ENCODE results near the gene GDPD1. TPM values are rescaled to one million over a fixed set of nuclear protein-coding genes. Genes with fewer than 3 reads are reported as not detected.

The GDPD1 gene
- total and polyA plus RNA-seq, 2 donors (not counting 3 experiments of a cell fraction or from before 2014, with no cell fraction given): 2.5 to 4.9 TPM

- no TSS peak for BruUV-seq (replicated peaks)
- no peaks in the 10 kb centered on the region for H4K20me1 ChIP-seq (replicated peaks; ENCODE audit: control insufficient read depth, extremely low read depth, insufficient read depth, low read length)
- CTCF ChIA-PET: interaction anchor here (0.9 to 3.3 kb wide), 6 partner anchors 10 to 244 kb away, joined by 4 to 11 read pairs (median 6); no protein-coding TSS in a partner anchor
- POLR2A ChIA-PET: no interaction called here
- dilution Hi-C loops (cut with MboI; ENCODE audit: extremely low pct_ligation_motif_present, low sequenced_read_pairs) (no loop called here), intact Hi-C loops (cut with micrococcal nuclease) (loop anchor here (10.0 kb wide), 2 partner anchors 429 to 719 kb away; no protein-coding TSS in a partner anchor)
- no peaks in the 10 kb centered on the region for H3K79me2 ChIP-seq (ENCODE audit: control insufficient read depth, insufficient read depth, low read length)
- TF ChIP-seq EZH2 (IDR thresholded peaks at IDR 0.05; ENCODE audit: borderline replicate concordance, low read depth, low read length, severe bottlenecking): no peak
- no peak for TF ChIP-seq POLR2AphosphoS5 (IDR thresholded peaks at IDR 0.05; ENCODE audit: insufficient read depth, low read depth, low read length)
- TF ChIP-seq POLR2A (IDR thresholded peaks at IDR 0.05; ENCODE audit: low read depth, low read length): no peak
- TF ChIP-seq, protein P1, sequence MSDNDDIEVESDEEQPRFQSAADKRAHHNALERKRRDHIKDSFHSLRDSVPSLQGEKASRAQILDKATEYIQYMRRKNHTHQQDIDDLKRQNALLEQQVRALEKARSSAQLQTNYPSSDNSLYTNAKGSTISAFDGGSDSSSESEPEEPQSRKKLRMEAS (IDR thresholded peaks at IDR 0.05; ENCODE audit: insufficient read depth, insufficient read length): no peak
- TF ChIP-seq FOS (IDR thresholded peaks at IDR 0.05; ENCODE audit: borderline replicate concordance, insufficient read depth, low read length): no peak
- TF ChIP-seq, protein P2, sequence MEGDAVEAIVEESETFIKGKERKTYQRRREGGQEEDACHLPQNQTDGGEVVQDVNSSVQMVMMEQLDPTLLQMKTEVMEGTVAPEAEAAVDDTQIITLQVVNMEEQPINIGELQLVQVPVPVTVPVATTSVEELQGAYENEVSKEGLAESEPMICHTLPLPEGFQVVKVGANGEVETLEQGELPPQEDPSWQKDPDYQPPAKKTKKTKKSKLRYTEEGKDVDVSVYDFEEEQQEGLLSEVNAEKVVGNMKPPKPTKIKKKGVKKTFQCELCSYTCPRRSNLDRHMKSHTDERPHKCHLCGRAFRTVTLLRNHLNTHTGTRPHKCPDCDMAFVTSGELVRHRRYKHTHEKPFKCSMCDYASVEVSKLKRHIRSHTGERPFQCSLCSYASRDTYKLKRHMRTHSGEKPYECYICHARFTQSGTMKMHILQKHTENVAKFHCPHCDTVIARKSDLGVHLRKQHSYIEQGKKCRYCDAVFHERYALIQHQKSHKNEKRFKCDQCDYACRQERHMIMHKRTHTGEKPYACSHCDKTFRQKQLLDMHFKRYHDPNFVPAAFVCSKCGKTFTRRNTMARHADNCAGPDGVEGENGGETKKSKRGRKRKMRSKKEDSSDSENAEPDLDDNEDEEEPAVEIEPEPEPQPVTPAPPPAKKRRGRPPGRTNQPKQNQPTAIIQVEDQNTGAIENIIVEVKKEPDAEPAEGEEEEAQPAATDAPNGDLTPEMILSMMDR (IDR thresholded peaks at IDR 0.05; ENCODE audit: extremely low read depth in 1 of 2, insufficient read depth in 1 of 2, low read depth in 1 of 2, low read length in 2 of 2): no peak
- no peak for TF ChIP-seq JUN (IDR thresholded peaks at IDR 0.05; ENCODE audit: borderline replicate concordance, insufficient read depth, insufficient read length, low read depth)
- no peak for TF ChIP-seq MYC (IDR thresholded peaks at IDR 0.05; ENCODE audit: low read depth, low read length)
- TF ChIP-seq GATA2 (IDR thresholded peaks at IDR 0.05; ENCODE audit: insufficient read depth, insufficient read length, low read depth, low read length): no peak
- no peaks in the 10 kb centered on the region for H3K27me3 ChIP-seq (ENCODE audit: control insufficient read depth in 2 of 2, insufficient read depth in 2 of 2, low read length in 2 of 2)
- no peak overlapping the region for H3K27ac ChIP-seq (ENCODE audit: insufficient read depth, low read depth, low read length)
- DNase-seq (ENCODE audit: low read depth, low spot score) (no peak), FAIRE-seq (no peak)
- no peak overlapping the region for H3K4me2 ChIP-seq (ENCODE audit: insufficient read depth, low read length)
- H3K9me3 ChIP-seq (replicated peaks; ENCODE audit: control insufficient read depth, insufficient read depth, low read length): no peaks in the 10 kb centered on the region
- H3K36me3 ChIP-seq (ENCODE audit: control insufficient read depth in 2 of 2, extremely low read depth in 1 of 2, insufficient read depth in 2 of 2, low read length in 2 of 2): no peaks in the 10 kb centered on the region
- no peak overlapping the region for H3K4me3 ChIP-seq (replicated peaks in 1 of 3; ENCODE audit: insufficient read depth in 1 of 3, low read depth in 1 of 3, low read length in 3 of 3)
- no peaks in the 10 kb centered on the region for H3K4me1 ChIP-seq (ENCODE audit: control insufficient read depth, extremely low read depth, insufficient read depth, low read length)
- no peak overlapping the region for H3K9ac ChIP-seq (replicated peaks; ENCODE audit: extremely low read depth, insufficient read depth, low read length)
- H3K9me1 ChIP-seq (replicated peaks; ENCODE audit: control insufficient read depth, extremely low read depth, insufficient read depth, low read length): no peaks in the 10 kb centered on the region
- no peak overlapping the region for H2AFZ ChIP-seq (ENCODE audit: low read depth, low read length)
Observed at GRCh38 chr17:59315866-59316265, 95.6 kb downstream of the GDPD1 start.

Small RNAs within 50 kb of the gene (small RNA-seq; reads per million reads assigned to genes)
- gene RF00019 (ENCODE audit: insufficient read depth, insufficient read length, low read depth, low replicate concordance): not detected
- not detected for gene SNRPGP17 (ENCODE audit: insufficient read depth, insufficient read length, low read depth, low replicate concordance)

Other genes starting within 250 kb of the GDPD1 start
- gene TRIM37, start 113.6 kb upstream of the GDPD1 start, total RNA-seq: 37.1 and 41.9 TPM in 2 replicates
- gene TRIM37, start 113.6 kb upstream of the GDPD1 start, polyA plus RNA-seq: 17.0 and 18.8 TPM in 2 replicates
- 78.1 and 79.6 TPM in 2 replicates for gene SKA2, start 65.3 kb upstream of the GDPD1 start, total RNA-seq
- gene SKA2, start 65.3 kb upstream of the GDPD1 start, polyA plus RNA-seq: 12.2 and 12.9 TPM in 2 replicates
- gene PRR11, start 64.8 kb upstream of the GDPD1 start, total RNA-seq: 82.1 and 86.3 TPM in 2 replicates
- gene PRR11, start 64.8 kb upstream of the GDPD1 start, polyA plus RNA-seq: 22.5 and 28.8 TPM in 2 replicates
- gene SMG8, start 10.5 kb upstream of the GDPD1 start, total RNA-seq: 17.1 and 18.8 TPM in 2 replicates
- gene SMG8, start 10.5 kb upstream of the GDPD1 start, polyA plus RNA-seq: 9.5 and 11.0 TPM in 2 replicates
- gene YPEL2, start 111.1 kb downstream of the GDPD1 start, total RNA-seq: 59.5 and 66.8 TPM in 2 replicates
- 29.4 and 36.5 TPM in 2 replicates for gene YPEL2, start 111.1 kb downstream of the GDPD1 start, polyA plus RNA-seq

Data from endothelial cell of umbilical vein (primary cell).